WTC11 (cell line): ENCODE results near the gene MYO9A. TPM values are rescaled to one million over a fixed set of nuclear protein-coding genes. Genes with fewer than 3 reads are reported as not detected.

Source experiments
- ATAC-seq: fragments of 200-7000 bp; cut with Tn5 transposase; 2 replicates; pipeline ENCODE4 v1.10.0; 2021; ENCODE audit warnings: mild to moderate bottlenecking, moderate library complexity
- CTCF ChIA-PET: fragments of 300-600 bp; sonication (Branson Sonifier 250); formaldehyde crosslinking; loops from one replicate; lab custom pipeline; 2021; ENCODE audit warnings: antibody characterized with exemption; lab: Charles Lee
- POLR2A ChIA-PET: fragments of 350-600 bp; sonication (Branson Sonifier 250); formaldehyde crosslinking; loops from one replicate; lab custom pipeline; 2021; ENCODE audit warnings: antibody characterized with exemption; lab: Charles Lee
- DNase-seq: peaks from one replicate; pipeline ENCODE4 v3.0.0; 2021; ENCODE audit warnings: low spot score
- H3K27ac Mint-ChIP-seq: 2 replicates; pipeline ENCODE4 v1.8.0; 2021; ENCODE audit warnings: mixed read lengths
- H3K27me3 Mint-ChIP-seq: 2 replicates; pipeline ENCODE4 v1.8.0; 2021; ENCODE audit warnings: low read depth, mild to moderate bottlenecking, moderate library complexity, mixed read lengths
- H3K36me3 Mint-ChIP-seq: 2 replicates; pipeline ENCODE4 v1.8.0; 2021; ENCODE audit warnings: mixed read lengths
- H3K4me1 Mint-ChIP-seq: 2 replicates; pipeline ENCODE4 v1.8.0; 2022; ENCODE audit warnings: mixed read lengths
- H3K4me3 Mint-ChIP-seq: 2 replicates; pipeline ENCODE4 v1.8.0; 2021; ENCODE audit warnings: mild to moderate bottlenecking, moderate library complexity, mixed read lengths
- H3K9me3 Mint-ChIP-seq: 2 replicates; pipeline ENCODE4 v1.8.0; 2021; ENCODE audit warnings: mixed read lengths
- ATF1 ChIP-seq: sonication (generic); formaldehyde crosslinking; IDR thresholded peaks from 2 replicates; pipeline ENCODE4 v1.8.1; 2023; ENCODE audit warnings: mild to moderate bottlenecking, moderate library complexity, missing genetic modification reagents
- CBFB ChIP-seq: sonication (generic); formaldehyde crosslinking; IDR thresholded peaks from 2 replicates; pipeline ENCODE4 v1.8.1; 2022; ENCODE audit warnings: mild to moderate bottlenecking, low read depth, missing genetic modification reagents
- ESRRA ChIP-seq: sonication (generic); formaldehyde crosslinking; IDR thresholded peaks from 2 replicates; pipeline ENCODE4 v1.8.1; 2022; ENCODE audit warnings: mild to moderate bottlenecking, missing genetic modification reagents, borderline replicate concordance
- GTF2I ChIP-seq: fragments of 250-450 bp; sonication (Bioruptor Pico); conservative IDR thresholded peaks from 2 replicates; pipeline ENCODE4 v1.4.0; 2021; ENCODE audit warnings: mild to moderate bottlenecking
- HMGA2 ChIP-seq: fragments of 250-450 bp; sonication (Bioruptor Pico); IDR thresholded peaks from 2 replicates; pipeline ENCODE4 v1.4.0; 2021; ENCODE audit warnings: mild to moderate bottlenecking, moderate library complexity
- NFE2L1 ChIP-seq: sonication (generic); formaldehyde crosslinking; IDR thresholded peaks from 2 replicates; pipeline ENCODE4 v1.8.1; 2023; ENCODE audit warnings: missing genetic modification reagents
- OVOL2 ChIP-seq: fragments of 250-450 bp; sonication (Bioruptor Pico); IDR thresholded peaks from 2 replicates; pipeline ENCODE4 v1.9.0; 2021; ENCODE audit warnings: mild to moderate bottlenecking, borderline replicate concordance
- PRRX2 ChIP-seq: fragments of 250-450 bp; sonication (Bioruptor Pico); IDR thresholded peaks from 2 replicates; pipeline ENCODE4 v1.8.0; 2021; ENCODE audit warnings: mild to moderate bottlenecking
- RORB ChIP-seq: fragments of 250-450 bp; sonication (Bioruptor Pico); IDR thresholded peaks from 2 replicates; pipeline ENCODE4 v1.9.0; 2021; ENCODE audit warnings: mild to moderate bottlenecking
- SP1 ChIP-seq: sonication (generic); formaldehyde crosslinking; conservative IDR thresholded peaks from 2 replicates; pipeline ENCODE4 v1.8.1; 2022; ENCODE audit warnings: missing genetic modification reagents
- TCF7 ChIP-seq: sonication (generic); formaldehyde crosslinking; IDR thresholded peaks from 2 replicates; pipeline ENCODE4 v1.8.0; 2022; ENCODE audit warnings: mild to moderate bottlenecking, low read depth, missing genetic modification reagents, moderate library complexity
- TEAD1 ChIP-seq: sonication (generic); formaldehyde crosslinking; IDR thresholded peaks from 2 replicates; pipeline ENCODE4 v1.8.0; 2022; ENCODE audit warnings: mild to moderate bottlenecking, missing genetic modification reagents
- TP53 ChIP-seq: sonication (generic); formaldehyde crosslinking; IDR thresholded peaks from 2 replicates; pipeline ENCODE4 v1.8.1; 2023; ENCODE audit warnings: mild to moderate bottlenecking, missing genetic modification reagents
- ZNF121 ChIP-seq: sonication (generic); formaldehyde crosslinking; IDR thresholded peaks from 2 replicates; pipeline ENCODE4 v1.8.0; 2023; ENCODE audit warnings: missing genetic modification reagents
- ZNF138 ChIP-seq: sonication (generic); formaldehyde crosslinking; conservative IDR thresholded peaks from 2 replicates; pipeline ENCODE4 v1.8.1; 2022; ENCODE audit warnings: mild to moderate bottlenecking, moderate library complexity, missing genetic modification reagents
- ZNF396 ChIP-seq: fragments of 250-450 bp; sonication (Bioruptor Pico); IDR thresholded peaks from 2 replicates; pipeline ENCODE4 v1.8.0; 2021; ENCODE audit warnings: mild to moderate bottlenecking, moderate library complexity, borderline replicate concordance
- total RNA-seq: library from RNA; stranded (reverse); gene quantifications from 3 replicates; pipeline ENCODE4 v1.2.3, GENCODE V29; 2021
- TF ChIP-seq, protein P1 (sequence below): sonication (generic); formaldehyde crosslinking; IDR thresholded peaks from 2 replicates; pipeline ENCODE4 v1.8.0; 2023; ENCODE audit warnings: missing genetic modification reagents
- TF ChIP-seq, protein P2 (sequence below): sonication (generic); formaldehyde crosslinking; conservative IDR thresholded peaks from 2 replicates; pipeline ENCODE4 v1.8.1; 2023; ENCODE audit warnings: mild to moderate bottlenecking, low read depth, missing genetic modification reagents, moderate library complexity
- TF ChIP-seq, protein P3 (sequence below): fragments of 250-450 bp; sonication (Bioruptor Pico); IDR thresholded peaks from 2 replicates; pipeline ENCODE4 v1.9.0; 2021; ENCODE audit warnings: mild to moderate bottlenecking
- TF ChIP-seq, protein P4 (sequence below): fragments of 250-450 bp; sonication (Bioruptor Pico); conservative IDR thresholded peaks from 2 replicates; pipeline ENCODE4 v1.9.0; 2021; ENCODE audit warnings: mild to moderate bottlenecking

The MYO9A gene
- total RNA-seq, 1 experiment from 2014 or later, result 23.5 TPM

DNA sequence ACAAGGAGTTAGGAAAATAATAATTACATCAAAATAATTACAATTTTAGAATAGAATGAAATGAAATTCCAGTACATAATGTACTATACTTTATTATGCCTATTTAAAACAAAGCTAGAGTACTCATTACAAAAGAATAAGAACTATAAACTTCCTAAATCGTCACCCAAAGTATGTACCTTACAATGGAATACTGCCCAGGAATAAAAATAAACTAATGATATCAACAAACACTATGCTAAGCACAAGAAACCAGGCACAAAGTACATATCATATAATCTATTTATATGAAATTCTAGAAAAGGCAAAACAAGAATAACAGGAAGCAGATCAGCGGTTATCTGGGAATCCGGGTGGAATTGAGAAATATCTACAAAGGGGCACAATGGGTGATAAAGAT lies 84.7 kb downstream of the MYO9A start:
- H3K9me3 Mint-ChIP-seq, result peaks cover 13% of the 10 kb centered on the region
- no peaks in the 10 kb centered on the region for H3K4me1 Mint-ChIP-seq
- ATAC-seq (no peak), DNase-seq (no peak)
- no peak overlapping the region for H3K27ac Mint-ChIP-seq
- CTCF ChIA-PET, result no interaction called here
- no peaks in the 10 kb centered on the region; the same call in 1 of the 2 replicates for H3K27me3 Mint-ChIP-seq
- POLR2A ChIA-PET, result interaction anchor here (0.6 kb wide), 1 partner anchor 12 kb away, joined by 3 read pairs; no protein-coding TSS in a partner anchor
- H3K36me3 Mint-ChIP-seq, result peaks cover 13% of the 10 kb centered on the region
- H3K4me3 Mint-ChIP-seq, result no peak overlapping the region
- TF ChIP-seq, protein P1, sequence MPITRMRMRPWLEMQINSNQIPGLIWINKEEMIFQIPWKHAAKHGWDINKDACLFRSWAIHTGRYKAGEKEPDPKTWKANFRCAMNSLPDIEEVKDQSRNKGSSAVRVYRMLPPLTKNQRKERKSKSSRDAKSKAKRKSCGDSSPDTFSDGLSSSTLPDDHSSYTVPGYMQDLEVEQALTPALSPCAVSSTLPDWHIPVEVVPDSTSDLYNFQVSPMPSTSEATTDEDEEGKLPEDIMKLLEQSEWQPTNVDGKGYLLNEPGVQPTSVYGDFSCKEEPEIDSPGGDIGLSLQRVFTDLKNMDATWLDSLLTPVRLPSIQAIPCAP, result no peak
- TF ChIP-seq OVOL2 (CRISPR knock-in tag) (no peak), ATF1 (CRISPR knock-in tag) (no peak), GTF2I (no peak), TP53 (CRISPR knock-in tag) (no peak), ZNF396 (CRISPR knock-in tag) (no peak), NFE2L1 (no peak)
- TF ChIP-seq, protein P2, sequence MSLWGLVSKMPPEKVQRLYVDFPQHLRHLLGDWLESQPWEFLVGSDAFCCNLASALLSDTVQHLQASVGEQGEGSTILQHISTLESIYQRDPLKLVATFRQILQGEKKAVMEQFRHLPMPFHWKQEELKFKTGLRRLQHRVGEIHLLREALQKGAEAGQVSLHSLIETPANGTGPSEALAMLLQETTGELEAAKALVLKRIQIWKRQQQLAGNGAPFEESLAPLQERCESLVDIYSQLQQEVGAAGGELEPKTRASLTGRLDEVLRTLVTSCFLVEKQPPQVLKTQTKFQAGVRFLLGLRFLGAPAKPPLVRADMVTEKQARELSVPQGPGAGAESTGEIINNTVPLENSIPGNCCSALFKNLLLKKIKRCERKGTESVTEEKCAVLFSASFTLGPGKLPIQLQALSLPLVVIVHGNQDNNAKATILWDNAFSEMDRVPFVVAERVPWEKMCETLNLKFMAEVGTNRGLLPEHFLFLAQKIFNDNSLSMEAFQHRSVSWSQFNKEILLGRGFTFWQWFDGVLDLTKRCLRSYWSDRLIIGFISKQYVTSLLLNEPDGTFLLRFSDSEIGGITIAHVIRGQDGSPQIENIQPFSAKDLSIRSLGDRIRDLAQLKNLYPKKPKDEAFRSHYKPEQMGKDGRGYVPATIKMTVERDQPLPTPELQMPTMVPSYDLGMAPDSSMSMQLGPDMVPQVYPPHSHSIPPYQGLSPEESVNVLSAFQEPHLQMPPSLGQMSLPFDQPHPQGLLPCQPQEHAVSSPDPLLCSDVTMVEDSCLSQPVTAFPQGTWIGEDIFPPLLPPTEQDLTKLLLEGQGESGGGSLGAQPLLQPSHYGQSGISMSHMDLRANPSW (CRISPR knock-in tag), result no peak
- TF ChIP-seq, protein P3, sequence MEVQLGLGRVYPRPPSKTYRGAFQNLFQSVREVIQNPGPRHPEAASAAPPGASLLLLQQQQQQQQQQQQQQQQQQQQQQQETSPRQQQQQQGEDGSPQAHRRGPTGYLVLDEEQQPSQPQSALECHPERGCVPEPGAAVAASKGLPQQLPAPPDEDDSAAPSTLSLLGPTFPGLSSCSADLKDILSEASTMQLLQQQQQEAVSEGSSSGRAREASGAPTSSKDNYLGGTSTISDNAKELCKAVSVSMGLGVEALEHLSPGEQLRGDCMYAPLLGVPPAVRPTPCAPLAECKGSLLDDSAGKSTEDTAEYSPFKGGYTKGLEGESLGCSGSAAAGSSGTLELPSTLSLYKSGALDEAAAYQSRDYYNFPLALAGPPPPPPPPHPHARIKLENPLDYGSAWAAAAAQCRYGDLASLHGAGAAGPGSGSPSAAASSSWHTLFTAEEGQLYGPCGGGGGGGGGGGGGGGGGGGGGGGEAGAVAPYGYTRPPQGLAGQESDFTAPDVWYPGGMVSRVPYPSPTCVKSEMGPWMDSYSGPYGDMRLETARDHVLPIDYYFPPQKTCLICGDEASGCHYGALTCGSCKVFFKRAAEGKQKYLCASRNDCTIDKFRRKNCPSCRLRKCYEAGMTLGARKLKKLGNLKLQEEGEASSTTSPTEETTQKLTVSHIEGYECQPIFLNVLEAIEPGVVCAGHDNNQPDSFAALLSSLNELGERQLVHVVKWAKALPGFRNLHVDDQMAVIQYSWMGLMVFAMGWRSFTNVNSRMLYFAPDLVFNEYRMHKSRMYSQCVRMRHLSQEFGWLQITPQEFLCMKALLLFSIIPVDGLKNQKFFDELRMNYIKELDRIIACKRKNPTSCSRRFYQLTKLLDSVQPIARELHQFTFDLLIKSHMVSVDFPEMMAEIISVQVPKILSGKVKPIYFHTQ (CRISPR knock-in tag), result no peak

DNA sequence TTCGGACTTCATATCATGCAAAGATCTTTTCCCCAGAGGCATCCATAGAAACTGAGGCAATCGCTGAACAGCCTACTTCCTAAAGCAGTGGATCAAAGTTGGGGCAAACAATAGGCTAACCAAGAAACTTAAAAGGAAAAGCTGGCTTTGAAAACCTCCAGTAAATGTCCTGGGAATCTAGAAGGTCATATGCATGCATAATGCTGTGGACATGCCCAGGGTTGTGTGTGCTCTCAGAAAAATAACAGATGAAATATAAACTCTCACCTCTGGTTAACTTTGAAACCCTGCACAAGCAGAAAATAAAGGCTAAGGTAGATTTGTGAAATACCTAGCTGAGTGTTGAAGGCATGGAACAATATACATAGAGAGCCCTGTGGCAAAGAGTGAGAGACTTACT lies 96.3 kb downstream of the MYO9A start:
- TF ChIP-seq TCF7 (CRISPR knock-in tag), result no peak
- TF ChIP-seq HMGA2 (CRISPR knock-in tag), result no peak
- TF ChIP-seq, protein P4, sequence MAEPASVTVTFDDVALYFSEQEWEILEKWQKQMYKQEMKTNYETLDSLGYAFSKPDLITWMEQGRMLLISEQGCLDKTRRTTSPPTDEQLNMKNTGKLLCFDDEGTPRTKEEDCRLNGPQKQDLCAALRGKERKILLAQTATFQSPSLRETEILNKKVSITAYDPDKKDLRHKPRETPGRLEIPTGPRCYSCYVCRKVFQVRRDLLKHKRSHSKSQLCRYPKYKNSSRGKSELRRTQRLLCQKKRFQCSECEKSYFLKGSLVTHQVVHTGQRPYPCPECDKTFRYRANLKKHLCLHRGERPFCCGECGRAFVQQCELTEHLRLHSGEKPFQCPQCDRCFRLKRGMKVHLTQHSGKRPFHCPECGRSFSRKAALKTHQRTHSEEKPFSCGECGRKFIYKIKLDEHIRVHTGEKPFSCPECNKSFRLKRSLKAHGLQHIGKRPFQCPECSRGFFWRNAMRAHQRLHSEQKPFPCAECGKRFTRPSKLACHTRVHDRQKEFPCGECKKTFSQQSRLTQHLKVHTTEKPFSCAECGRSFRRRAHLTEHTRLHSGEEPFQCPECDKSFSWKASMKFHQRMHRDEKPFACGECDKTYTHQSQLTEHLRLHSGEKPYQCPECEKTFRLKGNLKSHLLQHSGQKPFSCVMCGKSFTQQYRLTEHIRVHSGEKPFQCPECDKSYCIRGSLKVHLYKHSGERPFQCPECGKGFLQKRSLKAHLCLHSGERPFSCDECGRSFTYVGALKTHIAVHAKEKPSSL (CRISPR knock-in tag), result no peak
- no peak for TF ChIP-seq CBFB
- TF ChIP-seq SP1 (CRISPR knock-in tag), result no peak
- no peak for TF ChIP-seq ESRRA (CRISPR knock-in tag)
- no peak for TF ChIP-seq PRRX2 (CRISPR knock-in tag)
- TF ChIP-seq ZNF138, result no peak
- TF ChIP-seq TEAD1 (CRISPR knock-in tag), result no peak
- TF ChIP-seq RORB, result no peak
- no peak for TF ChIP-seq ZNF121
- Mint-ChIP-seq H3K4me3 (no peak overlapping the region), H3K36me3 (peaks cover 4% of the 10 kb centered on the region), H3K9me3 (peaks cover 7% of the 10 kb centered on the region), H3K4me1 (no peaks in the 10 kb centered on the region), H3K27ac (no peak overlapping the region), H3K27me3 (no peaks in the 10 kb centered on the region)
- ChIA-PET POLR2A (no interaction called here), CTCF (no interaction called here)
- no peak for DNase-seq
- ATAC-seq, result no peak
